T-helper 1 cell treated with Interleukin-12 subunit alpha and Interleukin-12 subunit beta and Interleukin-4 antibody, amounts not matched to agents 30 μg/mL and 1 μg/mL, for 36 hours (primary cell): ENCODE data around the gene SHMT1.
"Not testable (repeated sequence)": the region's sequence is repeated elsewhere in the genome, so short reads cannot be mapped to it uniquely, and the experiment has no call there.

ENCODE experiments used
- H3K27ac Mint-ChIP-seq: one replicate; pipeline ENCODE4 v1.8.0; 2021; ENCODE audit warnings: mild to moderate bottlenecking, mixed read lengths
- H3K27me3 Mint-ChIP-seq: one replicate; pipeline ENCODE4 v1.8.0; 2021; ENCODE audit warnings: low read depth, mixed read lengths
- H3K36me3 Mint-ChIP-seq: one replicate; pipeline ENCODE4 v1.8.0; 2021; ENCODE audit warnings: low read depth, mixed read lengths
- H3K4me1 Mint-ChIP-seq: one replicate; pipeline ENCODE4 v1.8.0; 2021; ENCODE audit warnings: low read depth, mixed read lengths
- H3K4me3 Mint-ChIP-seq: one replicate; pipeline ENCODE4 v1.8.0; 2021; ENCODE audit warnings: mild to moderate bottlenecking, moderate library complexity, mixed read lengths
- H3K9me3 Mint-ChIP-seq: one replicate; pipeline ENCODE4 v1.8.0; 2021; ENCODE audit warnings: mixed read lengths

The SHMT1 gene

DNA sequence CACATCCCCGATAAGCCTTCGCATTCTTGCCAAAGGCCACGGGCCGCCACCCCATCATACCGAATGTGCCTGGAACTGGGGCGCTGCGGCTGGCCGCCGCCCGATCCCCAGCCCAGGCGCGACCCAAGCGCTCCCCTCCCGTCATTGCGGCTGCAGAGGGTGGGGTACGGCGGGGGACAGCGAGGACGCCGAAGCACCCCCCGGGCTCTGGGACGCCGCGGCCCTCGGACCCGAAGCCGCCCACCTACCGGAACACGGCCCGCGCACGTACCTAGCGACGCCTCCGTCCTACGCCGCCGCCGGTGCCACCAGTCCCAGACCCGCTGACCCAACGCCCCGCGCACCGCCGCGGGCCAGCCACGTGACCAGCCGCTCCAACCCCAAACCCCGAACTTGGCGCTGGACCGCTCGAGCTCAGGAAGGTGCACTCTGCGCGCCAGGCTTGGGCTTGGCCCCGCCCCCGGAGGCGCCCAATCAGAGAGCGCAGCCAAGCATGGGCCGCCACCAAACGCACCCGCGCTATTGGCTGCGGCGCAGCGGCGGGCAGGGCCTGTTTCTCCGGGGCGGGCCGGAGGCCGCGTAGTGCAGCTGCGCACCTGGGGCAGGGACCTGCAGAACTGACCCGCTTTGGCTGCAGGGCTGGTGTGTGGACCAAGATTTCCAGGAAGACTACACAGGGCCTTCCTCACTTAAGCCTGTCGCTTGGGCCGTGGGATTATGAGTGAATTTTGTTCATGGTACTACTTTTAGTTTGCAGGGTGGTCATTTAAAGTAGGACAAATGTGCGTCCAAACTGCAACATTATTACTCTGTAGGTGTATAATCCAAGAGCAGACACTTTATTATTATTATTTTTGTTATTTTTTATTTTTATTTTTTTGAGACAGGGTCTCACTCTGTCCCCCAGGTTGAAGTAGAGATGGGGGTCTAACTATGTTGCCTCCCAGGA lies at the start of gene SHMT1:
Gene SHMT1, minus strand, starts transcription at position 450 of the 949 bp plus-strand sequence. CDS start 7,569 bp downstream, outside the sequence.
- Mint-ChIP-seq H3K27me3 (no peaks in the 10 kb centered on the region), H3K27ac (peak within 1 kb of the TSS; percentile 86), H3K36me3 (peaks cover 2% of the 10 kb centered on the region), H3K4me3 (peak within 1 kb of the TSS; percentile 94), H3K9me3 (no peaks in the 10 kb centered on the region), H3K4me1 (peaks cover 12% of the 10 kb centered on the region)

DNA sequence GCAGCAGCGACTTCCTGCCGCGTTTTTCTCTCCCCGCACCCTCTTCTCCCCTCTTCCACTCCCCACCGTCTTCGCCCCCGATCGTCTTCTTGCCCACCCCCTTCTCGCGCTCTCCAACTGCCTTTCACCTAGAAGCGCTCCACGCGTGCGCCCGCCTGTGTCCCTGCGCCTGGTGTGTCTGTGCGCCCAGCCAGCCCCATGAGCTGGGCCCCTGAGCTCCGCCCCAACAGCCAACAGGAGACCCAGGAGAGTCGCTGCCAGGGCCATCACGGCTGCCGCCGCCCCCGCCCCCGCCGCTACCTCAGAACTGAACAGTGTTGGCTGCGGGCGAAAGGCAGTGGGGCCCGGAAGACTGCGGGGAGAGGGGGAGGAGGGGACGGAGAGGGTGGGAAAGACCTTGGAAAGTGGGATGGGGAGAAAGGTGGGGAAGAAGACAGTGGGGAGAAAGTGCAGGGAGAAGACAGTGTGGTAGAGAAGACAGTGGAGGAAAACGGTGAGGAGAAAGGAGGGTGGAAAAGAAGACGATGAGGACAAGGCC lies 48.7 kb upstream of the SHMT1 start:
- H3K27ac Mint-ChIP-seq, H3K27me3 Mint-ChIP-seq, H3K36me3 Mint-ChIP-seq, H3K9me3 Mint-ChIP-seq: not testable (repeated sequence)
- peak overlapping the region; percentile 100 for H3K4me3 Mint-ChIP-seq
- H3K4me1 Mint-ChIP-seq, result peaks cover 17% of the 10 kb centered on the region

DNA sequence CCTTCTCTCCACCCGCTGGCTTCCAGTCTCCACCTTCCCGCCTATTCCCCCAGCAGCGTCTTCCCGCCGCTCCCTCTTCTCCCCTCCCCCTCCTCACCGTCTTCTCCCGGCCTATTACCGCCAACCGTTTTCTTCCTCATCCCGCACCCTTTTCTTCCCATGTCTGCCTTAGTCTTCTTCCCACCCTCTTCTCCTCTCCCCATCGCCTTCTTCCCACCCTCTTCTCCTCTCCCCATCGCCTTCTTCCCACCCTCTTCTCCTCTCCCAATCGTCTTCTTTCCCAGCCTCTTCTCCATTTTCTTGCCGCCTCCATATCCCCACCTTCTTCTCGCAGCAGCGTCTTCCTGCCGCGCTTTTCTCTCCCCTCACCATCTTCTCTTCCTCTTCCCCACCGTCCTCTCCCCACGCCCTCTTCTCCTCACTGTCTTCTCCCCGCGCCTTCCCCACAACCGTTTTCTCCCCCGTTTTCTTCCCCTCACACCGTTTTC lies 48.1 kb upstream of the SHMT1 start:
- H3K36me3 Mint-ChIP-seq, H3K9me3 Mint-ChIP-seq, H3K27me3 Mint-ChIP-seq: not testable (repeated sequence)
- Mint-ChIP-seq H3K4me1 (peaks cover 17% of the 10 kb centered on the region), H3K27ac (peak overlapping the region; percentile 96), H3K4me3 (peak overlapping the region; percentile 100)

DNA sequence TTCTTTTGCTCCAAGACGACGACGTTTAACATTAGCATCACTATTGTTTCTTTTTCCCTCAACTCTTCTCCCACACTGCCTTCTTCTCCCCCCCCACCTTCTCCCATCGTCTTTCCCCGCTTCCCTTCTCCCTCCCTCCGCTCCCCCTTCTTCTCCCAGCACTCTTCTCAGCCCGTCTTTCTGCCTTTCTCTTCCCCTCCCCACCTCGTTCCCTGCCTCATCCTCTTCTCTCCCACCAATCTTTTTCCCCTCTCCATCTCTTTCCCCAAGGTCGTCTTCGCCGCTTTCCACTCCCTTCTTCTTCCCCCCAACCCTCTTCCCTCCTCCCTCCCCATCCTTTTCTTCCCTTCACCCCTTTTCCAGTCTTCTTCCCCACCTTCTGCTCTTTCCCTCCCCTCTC lies 47.4 kb upstream of the SHMT1 start:
- not testable (repeated sequence) for H3K9me3 Mint-ChIP-seq, H3K36me3 Mint-ChIP-seq, H3K27me3 Mint-ChIP-seq
- peak overlapping the region; percentile 100 for H3K4me3 Mint-ChIP-seq
- peak overlapping the region; percentile 70 for H3K27ac Mint-ChIP-seq
- peaks cover 17% of the 10 kb centered on the region for H3K4me1 Mint-ChIP-seq

DNA sequence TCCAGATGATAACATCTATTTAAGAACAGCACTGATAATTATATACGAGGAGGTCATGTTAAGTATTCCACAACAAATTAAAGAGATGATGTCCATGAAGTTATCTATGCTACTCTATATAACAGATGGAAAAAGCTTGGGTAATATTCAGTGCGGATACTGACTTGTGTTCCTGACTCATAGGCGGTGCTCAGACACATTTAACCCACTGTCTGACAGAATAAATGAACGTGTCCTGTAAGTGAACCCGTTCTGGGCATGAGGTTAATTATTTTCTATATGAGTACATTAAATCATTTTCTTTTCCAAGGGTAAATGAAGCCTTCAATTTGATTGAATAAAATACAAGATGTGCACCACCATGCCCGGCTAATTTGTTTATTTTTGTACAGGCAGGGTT lies 46.0 kb upstream of the SHMT1 start:
- H3K9me3 Mint-ChIP-seq, H3K27ac Mint-ChIP-seq, H3K36me3 Mint-ChIP-seq, H3K27me3 Mint-ChIP-seq: not testable (repeated sequence)
- Mint-ChIP-seq H3K4me3 (peak overlapping the region; percentile 7), H3K4me1 (peaks cover 17% of the 10 kb centered on the region)

GRCh38 chr17:18408906-18409305 lies 45.6 kb upstream of the SHMT1 start:
- not testable (repeated sequence) for H3K36me3 Mint-ChIP-seq, H3K9me3 Mint-ChIP-seq, H3K27ac Mint-ChIP-seq, H3K27me3 Mint-ChIP-seq
- Mint-ChIP-seq H3K4me1 (peaks cover 17% of the 10 kb centered on the region), H3K4me3 (peak overlapping the region; percentile 7)

GRCh38 chr17:18403604-18404003 lies 40.3 kb upstream of the SHMT1 start:
- H3K4me3 Mint-ChIP-seq, H3K27me3 Mint-ChIP-seq, H3K36me3 Mint-ChIP-seq, H3K4me1 Mint-ChIP-seq, H3K9me3 Mint-ChIP-seq, H3K27ac Mint-ChIP-seq: not testable (repeated sequence)

- not testable (repeated sequence) for H3K27me3 Mint-ChIP-seq, H3K9me3 Mint-ChIP-seq, H3K27ac Mint-ChIP-seq, H3K4me3 Mint-ChIP-seq, H3K36me3 Mint-ChIP-seq, H3K4me1 Mint-ChIP-seq
These were observed 39.8 kb upstream of the SHMT1 start for GRCh38 chr17:18403166-18403565.

GRCh38 chr17:18401872-18402590 lies 38.7 kb upstream of the SHMT1 start:
- H3K4me1 Mint-ChIP-seq, H3K9me3 Mint-ChIP-seq, H3K4me3 Mint-ChIP-seq, H3K27ac Mint-ChIP-seq, H3K27me3 Mint-ChIP-seq, H3K36me3 Mint-ChIP-seq: not testable (repeated sequence)

DNA sequence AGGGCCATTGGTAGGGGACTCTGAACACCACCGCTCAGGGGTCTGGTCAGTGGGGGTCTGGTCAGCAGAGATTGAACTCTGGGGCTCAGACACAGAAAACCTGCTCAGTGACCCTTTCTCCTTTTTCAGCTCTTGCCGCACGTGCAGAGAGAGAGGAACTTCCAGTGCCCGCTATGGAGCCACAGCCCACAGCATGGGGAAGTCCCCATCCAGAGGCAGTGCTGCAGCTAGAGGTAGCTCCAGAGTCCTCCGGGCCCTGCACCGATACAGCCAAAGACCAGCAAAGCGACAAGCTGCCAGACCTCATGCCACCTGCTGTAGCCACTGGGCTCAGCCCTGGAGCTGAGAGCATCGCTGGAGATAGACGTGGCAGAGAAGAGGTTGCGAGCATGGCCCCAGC lies 25.4 kb upstream of the SHMT1 start:
- not testable (repeated sequence) for H3K27ac Mint-ChIP-seq, H3K9me3 Mint-ChIP-seq, H3K36me3 Mint-ChIP-seq, H3K4me1 Mint-ChIP-seq, H3K4me3 Mint-ChIP-seq
- peaks cover 22% of the 10 kb centered on the region for H3K27me3 Mint-ChIP-seq

DNA sequence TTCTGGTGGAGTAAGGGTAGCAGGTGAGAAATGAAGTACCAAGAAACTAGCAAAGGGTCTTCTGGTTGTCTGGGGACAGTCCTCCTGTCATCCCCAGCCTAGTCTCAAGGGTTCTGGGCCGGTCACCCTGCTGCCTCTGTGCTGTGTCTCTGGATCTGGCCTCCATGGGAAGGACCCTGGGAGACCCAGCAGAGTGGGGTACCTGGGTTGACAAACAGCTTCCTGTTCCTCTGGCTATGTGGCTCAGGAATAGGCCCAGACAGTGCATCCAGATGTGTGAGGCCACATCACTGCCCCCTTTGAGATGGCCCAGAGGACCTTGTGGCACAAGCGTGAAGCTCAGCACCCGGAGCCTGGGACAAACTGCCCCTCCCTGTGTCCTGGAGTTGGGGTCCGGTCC lies 24.9 kb upstream of the SHMT1 start:
- not testable (repeated sequence) for H3K4me1 Mint-ChIP-seq, H3K36me3 Mint-ChIP-seq, H3K27ac Mint-ChIP-seq, H3K9me3 Mint-ChIP-seq, H3K4me3 Mint-ChIP-seq
- H3K27me3 Mint-ChIP-seq, result peaks cover 23% of the 10 kb centered on the region

DNA sequence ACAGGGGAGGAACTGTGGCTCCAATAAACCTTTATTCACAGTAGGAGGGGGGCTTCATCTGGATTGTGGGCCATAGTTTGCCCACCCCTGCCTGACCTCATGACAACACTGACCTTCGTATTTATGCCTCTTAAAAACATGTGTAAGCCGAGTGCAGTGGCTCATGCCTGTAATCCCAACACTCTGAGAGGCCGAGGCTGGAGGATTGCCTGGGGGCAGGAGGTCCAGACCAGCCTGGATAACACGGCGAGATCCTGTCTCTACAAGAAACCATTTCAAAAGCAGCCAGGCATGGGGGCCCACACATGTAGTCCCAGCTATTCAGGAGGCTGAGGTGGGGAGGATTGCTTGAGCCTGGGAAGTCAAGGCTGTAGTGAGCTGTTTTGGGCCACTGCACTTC lies 24.2 kb upstream of the SHMT1 start:
- not testable (repeated sequence) for H3K27ac Mint-ChIP-seq, H3K9me3 Mint-ChIP-seq, H3K36me3 Mint-ChIP-seq, H3K4me3 Mint-ChIP-seq, H3K4me1 Mint-ChIP-seq
- peaks cover 23% of the 10 kb centered on the region for H3K27me3 Mint-ChIP-seq

DNA sequence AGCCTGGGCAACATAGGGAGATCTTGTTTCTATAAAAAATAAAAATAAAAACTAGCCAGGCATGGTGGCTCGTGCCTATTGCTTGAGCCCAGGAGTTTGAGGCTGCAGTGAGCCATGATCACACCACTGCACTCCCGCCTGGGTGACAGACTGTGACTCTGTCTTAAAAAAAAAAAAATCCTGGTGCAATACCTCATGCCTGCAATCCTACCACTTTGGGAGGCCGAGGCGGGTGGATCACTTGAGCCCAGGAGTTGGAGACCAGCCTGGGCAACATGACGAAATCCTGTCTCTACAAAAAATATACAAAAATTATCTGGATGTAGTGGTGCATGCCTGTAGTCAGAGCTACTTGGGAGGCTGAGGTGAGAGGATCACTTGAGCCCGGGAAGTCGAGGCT lies 20.9 kb upstream of the SHMT1 start:
- peaks cover 27% of the 10 kb centered on the region for H3K27me3 Mint-ChIP-seq
- H3K9me3 Mint-ChIP-seq, H3K36me3 Mint-ChIP-seq, H3K27ac Mint-ChIP-seq, H3K4me1 Mint-ChIP-seq, H3K4me3 Mint-ChIP-seq: not testable (repeated sequence)

DNA sequence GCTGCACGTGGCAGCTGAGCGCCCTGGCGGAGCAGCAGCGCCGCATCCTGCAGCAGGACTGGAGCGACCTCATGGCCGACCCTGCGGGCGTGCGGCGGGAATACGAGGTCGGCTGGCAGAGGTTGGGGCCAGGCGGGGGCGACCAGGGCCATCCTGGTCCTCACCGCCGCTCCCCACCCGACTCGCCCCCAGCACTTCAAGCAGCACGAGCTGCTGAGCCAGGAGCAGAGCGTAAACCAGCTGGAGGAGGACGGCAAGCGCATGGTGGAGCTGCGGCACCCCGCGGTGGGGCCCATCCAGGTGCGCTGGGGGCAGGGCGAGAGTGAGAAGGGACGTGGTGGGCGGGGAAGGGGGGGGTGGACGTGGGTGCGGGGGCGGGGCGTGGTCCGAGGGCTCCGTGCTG lies 19.7 kb upstream of the SHMT1 start:
- not testable (repeated sequence) for H3K27ac Mint-ChIP-seq, H3K9me3 Mint-ChIP-seq, H3K4me1 Mint-ChIP-seq, H3K4me3 Mint-ChIP-seq, H3K36me3 Mint-ChIP-seq
- peaks cover 25% of the 10 kb centered on the region for H3K27me3 Mint-ChIP-seq
